Embryonic facial prominence (tissue), 1 donor: ENCODE results near the gene NVL.
"Not testable (repeated sequence)": the region's sequence is repeated elsewhere in the genome, so short reads cannot be mapped to it uniquely, and the experiment has no call there.

Experiments used
- DNase-seq: peaks from one replicate; pipeline ENCODE4 v3.0.0-alpha.2; 2016; ENCODE audit errors: extremely low spot score

The NVL gene

GRCh38 chr1:224329842-224330753, at the start of gene NVL:
Gene NVL, minus strand, starts transcription at chr1:224330172. Its CDS starts 45 bp downstream, at chr1:224330127.
- DNase-seq: peak; percentile 87

GRCh38 chr1:224378855-224379631, 49.1 kb upstream of the NVL start:
- DNase-seq: no peak

GRCh38 chr1:224377676-224378006, 47.7 kb upstream of the NVL start:
- no peak for DNase-seq

GRCh38 chr1:224375059-224375458, 45.1 kb upstream of the NVL start:
- no peak for DNase-seq

- DNase-seq: no peak
Observed at GRCh38 chr1:224373008-224373590, 43.1 kb upstream of the NVL start.

- DNase-seq: no peak
Observed at GRCh38 chr1:224368409-224368808, 38.4 kb upstream of the NVL start.

- no peak for DNase-seq
Observed at GRCh38 chr1:224359207-224359606, 29.2 kb upstream of the NVL start.

GRCh38 chr1:224358237-224358636, 28.3 kb upstream of the NVL start:
- no peak for DNase-seq

- DNase-seq: no peak
Observed at GRCh38 chr1:224357626-224358124, 27.7 kb upstream of the NVL start.

GRCh38 chr1:224356685-224357625, 27.0 kb upstream of the NVL start, which contains the start of gene CNIH4:
Gene CNIH4, plus strand, starts transcription at chr1:224356879. Its CDS starts 46 bp downstream, at chr1:224356925.
- peak; percentile 92 for DNase-seq

GRCh38 chr1:224353975-224354925, 24.3 kb upstream of the NVL start:
- no peak for DNase-seq

- not testable (repeated sequence) for DNase-seq
Observed at GRCh38 chr1:224352436-224353085, 22.6 kb upstream of the NVL start.

GRCh38 chr1:224349716-224350115, 19.7 kb upstream of the NVL start:
- not testable (repeated sequence) for DNase-seq

- no peak for DNase-seq
Observed at GRCh38 chr1:224348137-224348536, 18.2 kb upstream of the NVL start.

- no peak for DNase-seq
Observed at GRCh38 chr1:224343679-224344078, 13.7 kb upstream of the NVL start.

- DNase-seq: not testable (repeated sequence)
Observed at GRCh38 chr1:224340453-224341384, 10.7 kb upstream of the NVL start.

GRCh38 chr1:224339442-224340033, 9.6 kb upstream of the NVL start:
- DNase-seq: no peak
